Liver (tissue), 9 donors: ENCODE measurements around the gene PCP4L1. TPM values are rescaled to one million over a fixed set of nuclear protein-coding genes. Genes with fewer than 3 reads are reported as not detected.

ENCODE experiments used
- DNase-seq: peaks from one replicate; pipeline ENCODE4 v3.0.0-alpha.2; 2017; ENCODE audit warnings: low spot score
- H3K27ac ChIP-seq, 2 donors: one replicate each; pipeline ENCODE4 v1.7.0; 2013; ENCODE audit warnings: inconsistent platforms in 2 of 2, low read length in 2 of 2, control low read depth in 1 of 2, low read depth in 1 of 2, mild to moderate bottlenecking in 1 of 2
- H3K27me3 ChIP-seq, 4 donors: one replicate each; pipeline versions ENCODE4 v1.6.1 to v1.7.0; 2013; ENCODE audit warnings: low read length in 3 of 4, inconsistent platforms in 1 of 4, mild to moderate bottlenecking in 1 of 4, moderate library complexity in 1 of 4; ENCODE audit not compliant: control insufficient read depth in 4 of 4, insufficient read depth in 4 of 4
- H3K36me3 ChIP-seq, 4 donors: one replicate each; pipeline versions ENCODE4 v1.6.1 to v1.7.0; 2013; ENCODE audit warnings: low read length in 3 of 4, mild to moderate bottlenecking in 3 of 4, low read depth in 1 of 4, moderate library complexity in 1 of 4; ENCODE audit not compliant: control insufficient read depth in 4 of 4, insufficient read depth in 3 of 4
- H3K4me1 ChIP-seq, 4 donors: one replicate each; pipeline versions ENCODE4 v1.6.1 to v1.7.0; 2013; ENCODE audit warnings: low read length in 3 of 4, mild to moderate bottlenecking in 3 of 4, moderate library complexity in 1 of 4; ENCODE audit not compliant: control insufficient read depth in 4 of 4, insufficient read depth in 4 of 4
- H3K4me3 ChIP-seq, 3 donors: one replicate each; pipeline versions ENCODE4 v1.6.1 to v1.7.0; 2013; ENCODE audit warnings: low read length in 3 of 3, control low read depth in 1 of 3, low read depth in 1 of 3, mild to moderate bottlenecking in 1 of 3
- H3K9ac ChIP-seq, 2 donors: one replicate each; pipeline ENCODE4 v1.7.0; 2013; ENCODE audit warnings: low read length in 2 of 2, mild to moderate bottlenecking in 2 of 2, moderate library complexity in 2 of 2, control low read depth in 1 of 2, low read depth in 1 of 2
- H3K9me3 ChIP-seq, 4 donors: one replicate each; pipeline versions ENCODE4 v1.6.1 to v1.7.0; 2013; ENCODE audit warnings: low read length in 3 of 4; ENCODE audit not compliant: control insufficient read depth in 4 of 4
- ATF3 ChIP-seq: IDR thresholded peaks from 2 replicates; pipeline ENCODE4 v1.6.1; 2016; ENCODE audit warnings: antibody characterized with exemption
- EGR1 ChIP-seq, 2 donors: IDR thresholded peaks; 2 replicates each; pipeline ENCODE4 v1.6.1; 2016 to 2018; ENCODE audit warnings: antibody characterized with exemption in 2 of 2, low read depth in 2 of 2
- FOXA1 ChIP-seq: IDR thresholded peaks from 2 replicates; pipeline ENCODE4 v1.6.1; 2016; ENCODE audit warnings: antibody characterized with exemption
- FOXA2 ChIP-seq: IDR thresholded peaks from 2 replicates; pipeline ENCODE4 v1.6.1; 2016; ENCODE audit warnings: antibody characterized with exemption
- GABPA ChIP-seq, 2 donors: IDR thresholded peaks in 1 of 2; conservative IDR thresholded peaks in 1 of 2; 2 replicates each; pipeline ENCODE4 v1.6.1; 2016; ENCODE audit warnings: antibody characterized with exemption in 2 of 2, mild to moderate bottlenecking in 1 of 2, moderate library complexity in 1 of 2
- HNF4G ChIP-seq: IDR thresholded peaks from 2 replicates; pipeline ENCODE4 v1.6.1; 2016; ENCODE audit warnings: antibody characterized with exemption
- NR2F2 ChIP-seq: IDR thresholded peaks from 2 replicates; pipeline ENCODE4 v1.6.1; 2016; ENCODE audit warnings: antibody characterized with exemption
- RAD21 ChIP-seq, 2 donors: IDR thresholded peaks; 2 replicates each; pipeline ENCODE4 v1.6.1; 2016; ENCODE audit warnings: antibody characterized with exemption in 2 of 2, mild to moderate bottlenecking in 2 of 2
- REST ChIP-seq: IDR thresholded peaks from 2 replicates; pipeline ENCODE4 v1.6.1; 2016; ENCODE audit warnings: antibody characterized with exemption, mild to moderate bottlenecking
- RXRA ChIP-seq, 2 donors: IDR thresholded peaks; 2 replicates each; pipeline ENCODE4 v1.6.1; 2017 to 2018; ENCODE audit warnings: antibody characterized with exemption in 2 of 2, mild to moderate bottlenecking in 1 of 2
- SP1 ChIP-seq: IDR thresholded peaks from 2 replicates; pipeline ENCODE4 v1.6.1; 2018; ENCODE audit warnings: antibody characterized with exemption, mild to moderate bottlenecking
- TAF1 ChIP-seq: conservative IDR thresholded peaks from 2 replicates; pipeline ENCODE4 v1.6.1; 2016; ENCODE audit warnings: antibody characterized with exemption, mild to moderate bottlenecking
- YY1 ChIP-seq: IDR thresholded peaks from 2 replicates; pipeline ENCODE4 v1.6.1; 2016; ENCODE audit warnings: antibody characterized with exemption, mild to moderate bottlenecking
- WGBS: extraction: QIAGEN DNeasy Blood & Tissue Kit; methylation state at CpG from one replicate; pipeline ENCODE4 v1.1.7; 2013; 5-methylcytosine and 5-hydroxymethylcytosine counted together
- polyA plus RNA-seq, 2 donors: library from polyadenylated mRNA; stranded (reverse) in 1 of 2; unstranded in 1 of 2; fragments of 200-250 nt in 1 of 2; fragments of >200 nt in 1 of 2; fragmentation: Nextera tagmentation in 1 of 2; extraction: Ambion mirVana in 1 of 2; gene quantifications; one replicate each; pipeline versions ENCODE4 v1.2.1 to v1.2.3, GENCODE V29; 2013 to 2015
- total RNA-seq, 2 donors: library from RNA; depleted of rRNA; stranded (reverse); fragments of >200 nt; gene quantifications; one replicate each; pipeline ENCODE4 v1.2.3, GENCODE V29; 2014
- TF ChIP-seq, protein P1 (sequence below): IDR thresholded peaks from 2 replicates; pipeline ENCODE4 v1.6.1; 2016; ENCODE audit warnings: antibody characterized with exemption
- TF ChIP-seq, protein P2 (sequence below): IDR thresholded peaks from 2 replicates; pipeline ENCODE4 v1.6.1; 2016; ENCODE audit warnings: antibody characterized with exemption
- donor health status: healthy.
- donor health status: healthy.
- donor health status: healthy.
- donor health status: healthy.
- donor health status: healthy.

The PCP4L1 gene
- total and polyA plus RNA-seq, 4 donors = 1.1 to 8.7 (median 5.0) TPM

DNA sequence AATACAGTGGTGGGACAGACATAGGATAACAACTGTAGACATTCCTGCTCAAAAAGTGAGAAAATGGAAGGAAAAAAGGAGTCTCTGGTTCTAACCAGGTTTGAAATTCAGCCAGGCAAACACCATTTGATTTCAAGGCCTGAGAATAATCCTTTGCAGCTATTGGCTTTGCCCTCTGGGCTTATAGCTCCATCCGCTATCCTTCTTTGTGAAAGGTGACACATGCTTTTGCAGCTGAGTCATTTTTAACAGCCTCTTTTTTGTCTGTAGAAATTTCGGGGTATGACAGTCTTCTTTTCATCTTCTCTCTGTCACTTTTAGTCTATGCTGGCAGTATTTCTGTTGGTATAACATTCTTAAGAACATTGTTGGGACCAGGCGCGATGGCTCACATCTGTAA is 71.8 kb downstream of the PCP4L1 start (continued):
- TF ChIP-seq, protein P1, sequence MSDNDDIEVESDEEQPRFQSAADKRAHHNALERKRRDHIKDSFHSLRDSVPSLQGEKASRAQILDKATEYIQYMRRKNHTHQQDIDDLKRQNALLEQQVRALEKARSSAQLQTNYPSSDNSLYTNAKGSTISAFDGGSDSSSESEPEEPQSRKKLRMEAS = no peak
- no peak for TF ChIP-seq FOXA1

DNA sequence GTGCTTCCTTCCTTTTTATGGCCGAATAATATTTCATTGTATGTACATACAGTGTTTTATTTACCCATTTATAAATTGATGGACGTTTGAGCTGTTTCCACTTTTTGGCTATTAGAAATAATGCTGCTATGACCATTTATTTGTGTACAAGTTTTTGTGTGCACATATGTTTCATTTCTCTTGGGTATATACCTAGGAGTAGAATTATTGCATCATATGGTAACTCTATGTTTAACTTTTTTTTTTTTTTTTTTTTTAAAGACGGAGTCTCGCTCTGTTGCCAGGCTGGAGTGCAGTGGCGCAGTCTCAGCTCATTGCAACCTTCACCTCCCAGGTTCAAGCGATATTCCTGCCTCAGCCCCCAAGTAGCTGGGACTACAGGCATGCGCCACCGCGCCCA is 74.6 kb downstream of the PCP4L1 start:
- Histone ChIP-seq H3K9me3 (no peaks in the 10 kb centered on the region), H3K4me1 (peaks cover 0 to 7% (median under 1%) of the 10 kb centered on the region in 4 donors), H3K4me3 (no peak overlapping the region), H3K27me3 (no peaks in the 10 kb centered on the region), H3K27ac (no peak overlapping the region), H3K36me3 (peaks cover 12 to 70% (median 46%) of the 10 kb centered on the region in 4 donors), H3K9ac (no peak overlapping the region)
- TF ChIP-seq HNF4G (no peak), GABPA (IDR thresholded peaks at IDR 0.05 in 1 of 2, conservative IDR thresholded peaks at IDR 0.05 in 1 of 2) (no peak), RXRA (IDR thresholded peaks at IDR 0.05) (no peak), EGR1 (IDR thresholded peaks at IDR 0.05; ENCODE audit: low read depth in 2 of 2) (no peak), REST (no peak), YY1 (no peak), FOXA2 (no peak), RAD21 (IDR thresholded peaks at IDR 0.05) (no peak), TAF1 (no peak), SP1 (no peak), NR2F2 (no peak), ATF3 (no peak)
- TF ChIP-seq, protein P2, sequence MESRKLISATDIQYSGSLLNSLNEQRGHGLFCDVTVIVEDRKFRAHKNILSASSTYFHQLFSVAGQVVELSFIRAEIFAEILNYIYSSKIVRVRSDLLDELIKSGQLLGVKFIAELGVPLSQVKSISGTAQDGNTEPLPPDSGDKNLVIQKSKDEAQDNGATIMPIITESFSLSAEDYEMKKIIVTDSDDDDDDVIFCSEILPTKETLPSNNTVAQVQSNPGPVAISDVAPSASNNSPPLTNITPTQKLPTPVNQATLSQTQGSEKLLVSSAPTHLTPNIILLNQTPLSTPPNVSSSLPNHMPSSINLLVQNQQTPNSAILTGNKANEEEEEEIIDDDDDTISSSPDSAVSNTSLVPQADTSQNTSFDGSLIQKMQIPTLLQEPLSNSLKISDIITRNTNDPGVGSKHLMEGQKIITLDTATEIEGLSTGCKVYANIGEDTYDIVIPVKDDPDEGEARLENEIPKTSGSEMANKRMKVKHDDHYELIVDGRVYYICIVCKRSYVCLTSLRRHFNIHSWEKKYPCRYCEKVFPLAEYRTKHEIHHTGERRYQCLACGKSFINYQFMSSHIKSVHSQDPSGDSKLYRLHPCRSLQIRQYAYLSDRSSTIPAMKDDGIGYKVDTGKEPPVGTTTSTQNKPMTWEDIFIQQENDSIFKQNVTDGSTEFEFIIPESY = no peak
- DNase-seq = no peak
- WGBS = 93% methylated on average over 9 of the region's 9 CpGs

Other genes starting within 250 kb of the PCP4L1 start
- 10 to 100 TPM; 45.9 to 80.4 TPM for gene F11R, start 237.6 kb upstream of the PCP4L1 start, total RNA-seq
- 10 to 100 TPM; 25.8 to 45.3 TPM for gene F11R, start 237.6 kb upstream of the PCP4L1 start, polyA plus RNA-seq
- gene TSTD1, start 219.8 kb upstream of the PCP4L1 start, total RNA-seq = 10 to 100 TPM; 10.9 to 23.6 TPM
- 10 to 100 TPM; 45.9 to 67.5 TPM for gene TSTD1, start 219.8 kb upstream of the PCP4L1 start, polyA plus RNA-seq
- 10 to 100 TPM; 29.8 to 43.5 TPM for gene USF1, start 212.8 kb upstream of the PCP4L1 start, total RNA-seq
- gene USF1, start 212.8 kb upstream of the PCP4L1 start, polyA plus RNA-seq = 10 to 100 TPM; 19.2 to 24.5 TPM
- gene ARHGAP30, start 188.9 kb upstream of the PCP4L1 start, total RNA-seq = 1 to 10 TPM; 6.6 to 8.9 TPM
- 1 to 10 TPM; 1.2 to 3.5 TPM for gene ARHGAP30, start 188.9 kb upstream of the PCP4L1 start, polyA plus RNA-seq
- not detected for gene NECTIN4, start 169.2 kb upstream of the PCP4L1 start, total RNA-seq
- under 1 TPM in 1 of 2 donors, not detected in 1; 0.01 TPM for gene NECTIN4, start 169.2 kb upstream of the PCP4L1 start, polyA plus RNA-seq
- gene KLHDC9, start 160.4 kb upstream of the PCP4L1 start, total RNA-seq = 1 to 10 TPM; 1.9 to 2.8 TPM
- gene KLHDC9, start 160.4 kb upstream of the PCP4L1 start, polyA plus RNA-seq = 1 to 10 TPM; 2.4 to 3.3 TPM
- 10 to 100 TPM; 12.4 to 19.3 TPM for gene PFDN2, start 140.7 kb upstream of the PCP4L1 start, total RNA-seq
- gene PFDN2, start 140.7 kb upstream of the PCP4L1 start, polyA plus RNA-seq = 10 to 100 TPM; 48.7 to 61.9 TPM
- 10 to 100 TPM; 17.8 to 37.2 TPM for gene NIT1, start 140.6 kb upstream of the PCP4L1 start, total RNA-seq
- gene NIT1, start 140.6 kb upstream of the PCP4L1 start, polyA plus RNA-seq = 10 to 100 TPM; 41.4 to 45.8 TPM
- 10 to 100 TPM; 13.8 to 16.7 TPM for gene DEDD, start 126.1 kb upstream of the PCP4L1 start, total RNA-seq
- 10 to 100 TPM; 15.2 to 17.7 TPM for gene DEDD, start 126.1 kb upstream of the PCP4L1 start, polyA plus RNA-seq
- 10 to 100 TPM; 34.2 to 44.1 TPM for gene UFC1, start 104.8 kb upstream of the PCP4L1 start, total RNA-seq
- 10 to 100 TPM; 42.5 to 47.5 TPM for gene UFC1, start 104.8 kb upstream of the PCP4L1 start, polyA plus RNA-seq
- gene USP21, start 99.2 kb upstream of the PCP4L1 start, total RNA-seq = 1 to 10 TPM; 7.2 to 9.0 TPM
- 1 to 10 TPM; 4.1 to 5.8 TPM for gene USP21, start 99.2 kb upstream of the PCP4L1 start, polyA plus RNA-seq
- gene PPOX, start 92.3 kb upstream of the PCP4L1 start, total RNA-seq = 100 to 1,000 TPM in 1 of 2 donors, 1 to 10 TPM in 1; 6.2 to 106 TPM
- 1 to 10 TPM; 6.2 to 9.6 TPM for gene PPOX, start 92.3 kb upstream of the PCP4L1 start, polyA plus RNA-seq
- gene B4GALT3, start 81.2 kb upstream of the PCP4L1 start, total RNA-seq = 10 to 100 TPM; 13.1 to 23.8 TPM
- gene B4GALT3, start 81.2 kb upstream of the PCP4L1 start, polyA plus RNA-seq = 10 to 100 TPM; 14.0 to 15.4 TPM
- gene ADAMTS4, start 59.7 kb upstream of the PCP4L1 start, total RNA-seq = 1 to 10 TPM in 1 of 2 donors, under 1 TPM in 1; 0.28 to 2.2 TPM
- under 1 TPM; 0.21 to 0.48 TPM for gene ADAMTS4, start 59.7 kb upstream of the PCP4L1 start, polyA plus RNA-seq
- gene NDUFS2, start 56.4 kb upstream of the PCP4L1 start, total RNA-seq = 100 to 1,000 TPM; 105 to 167 TPM
- 100 to 1,000 TPM in 1 of 2 donors, 10 to 100 TPM in 1; 93.3 to 135 TPM for gene NDUFS2, start 56.4 kb upstream of the PCP4L1 start, polyA plus RNA-seq
- 10 to 100 TPM; 25.4 to 32.6 TPM for gene FCER1G, start 43.5 kb upstream of the PCP4L1 start, total RNA-seq
- 10 to 100 TPM; 46.1 to 77.1 TPM for gene FCER1G, start 43.5 kb upstream of the PCP4L1 start, polyA plus RNA-seq
- gene APOA2, start 35.1 kb upstream of the PCP4L1 start, total RNA-seq = 1,000 to 10,000 TPM; 5,041 to 8,644 TPM
- gene APOA2, start 35.1 kb upstream of the PCP4L1 start, polyA plus RNA-seq = over 10,000 TPM; 12,638 to 30,612 TPM
- 1 to 10 TPM; 6.7 to 7.4 TPM for gene TOMM40L, start 32.7 kb upstream of the PCP4L1 start, total RNA-seq
- 10 to 100 TPM; 10.4 to 10.5 TPM for gene TOMM40L, start 32.7 kb upstream of the PCP4L1 start, polyA plus RNA-seq
- 10 to 100 TPM; 10.4 to 52.3 TPM for gene NR1I3, start 20.5 kb upstream of the PCP4L1 start, total RNA-seq
- gene NR1I3, start 20.5 kb upstream of the PCP4L1 start, polyA plus RNA-seq = 100 to 1,000 TPM in 1 of 2 donors, 10 to 100 TPM in 1; 43.0 to 128 TPM
- gene MPZ, start 51.2 kb downstream of the PCP4L1 start, total RNA-seq = 1 to 10 TPM in 1 of 2 donors, under 1 TPM in 1; 0.37 to 1.0 TPM
- 1 to 10 TPM in 1 of 2 donors, under 1 TPM in 1; 0.97 to 7.4 TPM for gene MPZ, start 51.2 kb downstream of the PCP4L1 start, polyA plus RNA-seq
- 100 to 1,000 TPM in 1 of 2 donors, 10 to 100 TPM in 1; 44.3 to 116 TPM for gene SDHC, start 55.6 kb downstream of the PCP4L1 start, total RNA-seq
- 100 to 1,000 TPM in 1 of 2 donors, 10 to 100 TPM in 1; 77.7 to 247 TPM for gene SDHC, start 55.6 kb downstream of the PCP4L1 start, polyA plus RNA-seq
- not detected for gene CFAP126, start 109.1 kb downstream of the PCP4L1 start, total RNA-seq
- gene CFAP126, start 109.1 kb downstream of the PCP4L1 start, polyA plus RNA-seq = not detected
- 10 to 100 TPM; 15.5 to 16.0 TPM for gene FCGR2A, start 246.7 kb downstream of the PCP4L1 start, total RNA-seq
- gene FCGR2A, start 246.7 kb downstream of the PCP4L1 start, polyA plus RNA-seq = 1 to 10 TPM; 2.9 to 7.5 TPM